Ramos (cell line): ENCODE measurements around the gene ITIH5.

Experiments
- in situ Hi-C: fragments of 300-500 bp; cut with MboI; formaldehyde crosslinking; loops from one replicate; pipeline ENCODE4 v1.14.3; 2022; ENCODE audit warnings: low sequenced_read_pairs; ENCODE audit not compliant: unreplicated experiment

Gene ITIH5

GRCh38 chr10:7590271-7590670, 76.5 kb downstream of the ITIH5 start:
- in situ Hi-C loops, result no loop called here

GRCh38 chr10:7589748-7590147, 77.0 kb downstream of the ITIH5 start:
- in situ Hi-C loops, result no loop called here

DNA sequence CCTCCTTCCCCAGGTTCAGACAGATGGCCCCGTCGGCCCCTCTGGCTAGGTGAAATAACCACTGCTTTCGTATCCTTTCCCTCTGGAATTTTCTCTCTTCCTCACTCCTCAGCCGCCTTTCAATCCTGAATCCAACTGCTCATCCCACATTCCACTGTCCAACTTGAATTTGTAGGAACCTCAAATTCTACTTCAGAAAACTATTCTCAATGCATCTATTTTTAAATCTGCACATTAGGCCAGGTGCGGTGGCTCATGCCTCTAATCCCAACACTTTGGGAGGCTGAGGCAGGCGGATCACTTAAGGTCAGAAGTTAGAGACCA, 78.9 kb downstream of the ITIH5 start:
- in situ Hi-C loops, result no loop called here

- in situ Hi-C loops, result no loop called here
Measured at GRCh38 chr10:7587168-7587864, 79.5 kb downstream of the ITIH5 start.

GRCh38 chr10:7585228-7585627, 81.5 kb downstream of the ITIH5 start:
- in situ Hi-C loops, result no loop called here

DNA sequence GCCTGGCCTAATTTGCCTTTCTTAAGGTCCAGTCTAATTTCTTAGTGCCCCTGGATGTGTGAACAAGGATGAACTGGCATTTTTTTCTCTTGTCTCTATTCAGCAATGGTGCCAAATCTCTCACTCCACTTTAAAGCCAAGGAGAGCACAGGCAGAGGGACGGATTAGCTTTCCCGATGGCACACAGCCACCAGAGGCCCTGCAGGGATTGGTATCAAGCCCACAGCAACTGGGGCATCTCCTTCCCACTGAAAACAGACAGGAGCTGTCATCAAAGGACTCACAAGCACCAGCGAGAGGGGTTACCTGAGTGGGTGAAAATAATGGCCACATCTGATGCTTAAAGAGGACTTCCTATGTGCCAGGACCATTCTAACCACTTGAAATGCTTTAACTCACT, 83.1 kb downstream of the ITIH5 start:
- in situ Hi-C loops, result no loop called here

DNA sequence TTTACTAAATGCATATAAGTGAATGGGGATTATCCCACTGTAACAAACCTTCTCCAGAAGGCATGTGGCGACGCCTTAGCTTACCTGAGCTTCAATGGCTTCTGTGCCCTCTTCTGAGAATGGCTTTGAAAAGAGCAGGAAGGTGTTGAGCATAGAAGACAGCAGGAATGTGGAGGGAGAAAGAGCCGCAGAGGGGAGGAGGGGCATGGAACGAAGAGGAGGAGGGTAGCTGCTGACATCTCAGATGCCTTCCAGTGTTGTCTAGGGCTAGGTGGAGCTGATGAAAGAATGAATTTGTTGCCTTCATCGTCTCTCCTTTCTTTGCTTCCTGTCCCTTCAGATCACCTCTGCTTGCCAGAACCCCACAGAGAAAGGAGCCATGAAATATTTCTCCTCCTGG, 86.2 kb downstream of the ITIH5 start:
- in situ Hi-C loops, result no loop called here

DNA sequence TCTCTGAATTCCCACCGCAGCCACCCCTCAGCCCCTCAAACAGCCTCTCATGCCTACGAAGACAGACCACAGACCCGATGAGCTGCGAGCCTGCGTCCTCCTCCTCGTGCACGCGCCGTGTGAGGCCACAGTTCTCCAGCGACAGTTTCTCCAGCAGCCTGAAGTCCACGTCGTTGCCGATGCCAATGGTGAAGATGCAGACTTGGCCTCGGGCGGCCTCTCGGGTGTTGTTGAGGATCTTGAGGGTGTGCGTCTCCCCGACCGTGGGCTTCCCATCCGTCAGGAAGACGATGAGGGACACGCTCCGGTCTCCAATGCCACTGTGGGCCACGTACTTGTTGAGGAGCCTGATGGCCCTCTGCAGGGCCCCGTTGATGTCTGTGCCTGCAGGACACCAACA, 87.1 kb downstream of the ITIH5 start:
- in situ Hi-C loops, result no loop called here

DNA sequence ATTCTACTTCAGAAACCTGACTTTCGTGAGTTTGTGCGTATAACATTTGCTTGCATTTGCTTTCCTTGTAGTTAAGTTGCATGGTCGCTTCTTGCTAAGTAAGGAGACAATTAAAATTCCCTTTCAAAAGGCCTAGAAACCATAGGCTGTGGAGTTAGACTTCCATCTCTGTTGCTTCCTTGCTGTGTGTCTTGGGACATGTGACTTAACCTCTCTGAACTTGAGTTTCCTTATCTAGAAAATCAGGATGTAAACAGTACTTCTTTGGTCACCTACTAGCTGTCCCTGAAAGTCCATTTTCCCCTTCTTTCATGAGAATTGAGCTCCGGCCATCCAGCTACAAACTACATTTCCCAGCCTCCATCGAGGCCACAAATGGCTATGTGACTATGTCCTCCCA, 89.2 kb downstream of the ITIH5 start:
- in situ Hi-C loops, result no loop called here

DNA sequence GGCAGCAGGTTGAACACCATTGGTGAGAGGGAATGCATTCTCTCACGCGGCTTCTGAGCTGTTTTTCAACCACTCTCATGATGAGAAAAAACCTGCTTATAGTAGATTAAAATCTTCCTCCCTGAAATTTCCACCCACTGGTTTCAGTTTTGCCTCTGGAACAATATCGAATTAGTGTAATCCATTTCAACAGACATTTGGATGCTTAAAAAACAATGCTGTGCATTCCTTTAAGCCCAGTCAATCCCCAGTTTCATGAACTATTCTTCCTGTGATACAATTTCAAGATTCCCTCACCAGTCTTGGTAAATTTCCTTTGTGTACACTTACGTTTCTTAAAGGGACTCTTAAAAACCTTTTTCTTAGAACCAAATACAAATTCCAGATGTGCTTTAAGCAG, 89.6 kb downstream of the ITIH5 start:
- in situ Hi-C loops, result no loop called here

- in situ Hi-C loops, result no loop called here
Measured at GRCh38 chr10:7576340-7576739, 90.4 kb downstream of the ITIH5 start.

DNA sequence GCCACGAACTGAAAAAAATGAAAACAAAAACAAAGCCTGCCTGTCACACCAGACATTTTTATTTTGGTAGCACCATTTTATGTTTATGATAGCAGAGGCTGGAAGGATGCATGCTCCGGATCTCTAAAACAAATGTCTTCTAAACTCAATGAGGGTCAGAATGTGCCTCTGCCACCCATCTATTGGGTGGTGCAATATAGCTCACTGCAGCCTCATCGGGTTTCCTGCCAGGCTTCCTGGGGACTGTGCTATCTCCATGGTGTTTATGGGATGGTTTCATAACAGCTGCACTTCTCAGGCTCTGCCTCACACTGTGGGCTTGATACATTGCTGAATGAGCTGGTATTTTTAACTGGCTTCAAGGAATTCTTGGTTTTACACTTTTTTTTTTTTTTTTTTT, 94.4 kb downstream of the ITIH5 start:
- in situ Hi-C loops, result no loop called here

GRCh38 chr10:7571981-7572380, 94.8 kb downstream of the ITIH5 start:
- in situ Hi-C loops, result no loop called here

DNA sequence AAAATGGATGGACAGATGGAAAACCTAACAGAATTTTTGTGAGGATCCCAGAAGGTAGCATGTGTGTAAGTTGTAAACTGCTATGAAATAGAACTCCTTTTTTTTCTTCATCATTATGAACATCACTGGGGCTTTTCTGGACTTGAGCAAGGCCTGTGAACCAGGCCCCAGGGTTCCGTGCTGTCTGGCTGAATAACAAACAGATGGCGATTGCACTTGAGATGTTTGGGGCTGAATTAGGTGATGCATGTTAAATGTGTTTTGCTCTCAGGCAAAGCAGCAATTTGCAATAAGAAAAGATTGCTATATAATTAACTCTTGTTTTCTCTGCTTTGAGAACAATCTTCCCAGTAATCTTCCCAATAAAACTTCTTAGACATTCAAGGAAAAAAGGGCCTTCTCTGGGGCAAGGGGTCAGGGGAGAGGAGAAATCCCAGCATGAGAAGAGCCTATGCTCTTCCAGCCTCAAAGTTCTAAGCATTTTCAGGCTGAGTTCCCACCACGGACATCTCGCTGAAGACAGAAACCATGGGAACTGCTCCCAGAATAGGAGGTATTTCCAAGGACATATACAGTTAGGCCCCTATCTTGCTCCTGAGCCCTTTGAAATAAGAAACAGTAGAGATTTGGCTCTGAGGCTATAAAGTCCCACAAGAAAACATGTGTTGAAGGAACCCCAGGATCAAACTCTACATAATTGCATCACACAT, 98.7 kb downstream of the ITIH5 start:
- in situ Hi-C loops, result no loop called here

GRCh38 chr10:7566891-7567290, 99.9 kb downstream of the ITIH5 start:
- in situ Hi-C loops, result no loop called here

DNA sequence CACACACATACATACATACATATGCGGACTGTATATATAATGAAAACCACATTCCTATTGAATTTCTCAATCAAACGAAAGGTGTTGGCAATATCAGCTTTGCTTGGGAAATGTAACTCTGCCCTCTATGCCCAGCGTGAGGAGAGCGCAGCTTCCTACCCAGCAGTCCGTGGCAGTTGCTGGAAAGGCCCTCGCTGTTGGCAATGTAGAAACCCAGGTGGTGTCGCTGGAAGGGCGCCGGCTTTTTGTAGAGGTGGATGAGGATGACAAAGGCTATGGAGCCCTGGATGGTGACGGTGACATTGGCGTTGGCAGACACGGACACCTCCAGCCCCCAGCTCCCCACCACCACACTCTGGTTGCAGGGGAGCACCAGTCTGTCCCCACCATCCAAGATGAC, 100.9 kb downstream of the ITIH5 start:
- in situ Hi-C loops, result no loop called here

DNA sequence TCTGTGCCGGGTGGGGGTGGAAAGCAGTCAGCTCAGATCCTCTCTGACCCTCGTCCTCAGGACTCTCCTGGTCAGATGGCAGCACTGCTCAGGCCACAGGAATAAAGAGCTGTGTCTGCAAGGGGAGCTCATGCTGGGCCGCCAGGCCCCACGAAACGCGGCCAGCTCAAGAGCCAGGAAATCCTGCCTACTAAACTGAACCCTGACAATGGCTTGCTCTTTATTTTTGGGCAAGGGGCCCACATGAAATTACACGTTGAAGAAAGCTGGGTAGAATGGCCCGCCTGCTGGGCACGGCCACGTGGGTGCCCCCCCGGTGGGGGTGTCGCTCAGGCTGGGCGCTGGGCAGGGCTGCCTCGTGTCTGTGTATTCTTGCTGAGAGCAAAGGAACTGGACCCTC, 103.0 kb downstream of the ITIH5 start:
- in situ Hi-C loops, result no loop called here

GRCh38 chr10:7563368-7563767, 103.4 kb downstream of the ITIH5 start:
- in situ Hi-C loops, result no loop called here

DNA sequence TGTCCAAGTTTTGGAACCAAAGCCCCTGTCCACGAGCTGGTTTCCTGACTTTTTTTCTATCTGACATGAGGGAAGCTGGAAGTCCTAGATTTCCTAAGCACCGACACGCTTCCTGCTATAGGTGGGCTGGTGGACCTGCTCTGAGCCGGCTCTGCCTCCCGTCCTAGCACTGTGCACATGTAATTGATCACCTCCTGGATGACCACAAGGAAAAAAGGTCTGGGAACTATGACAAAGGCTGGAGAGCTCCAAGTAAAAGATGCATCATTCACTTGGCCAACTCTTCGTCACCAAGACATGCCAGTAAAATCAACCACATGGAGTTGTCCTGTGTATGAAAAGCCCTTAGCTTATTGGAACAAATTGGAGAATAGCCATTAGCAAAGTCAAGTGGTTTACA, 104.8 kb downstream of the ITIH5 start:
- in situ Hi-C loops, result no loop called here

DNA sequence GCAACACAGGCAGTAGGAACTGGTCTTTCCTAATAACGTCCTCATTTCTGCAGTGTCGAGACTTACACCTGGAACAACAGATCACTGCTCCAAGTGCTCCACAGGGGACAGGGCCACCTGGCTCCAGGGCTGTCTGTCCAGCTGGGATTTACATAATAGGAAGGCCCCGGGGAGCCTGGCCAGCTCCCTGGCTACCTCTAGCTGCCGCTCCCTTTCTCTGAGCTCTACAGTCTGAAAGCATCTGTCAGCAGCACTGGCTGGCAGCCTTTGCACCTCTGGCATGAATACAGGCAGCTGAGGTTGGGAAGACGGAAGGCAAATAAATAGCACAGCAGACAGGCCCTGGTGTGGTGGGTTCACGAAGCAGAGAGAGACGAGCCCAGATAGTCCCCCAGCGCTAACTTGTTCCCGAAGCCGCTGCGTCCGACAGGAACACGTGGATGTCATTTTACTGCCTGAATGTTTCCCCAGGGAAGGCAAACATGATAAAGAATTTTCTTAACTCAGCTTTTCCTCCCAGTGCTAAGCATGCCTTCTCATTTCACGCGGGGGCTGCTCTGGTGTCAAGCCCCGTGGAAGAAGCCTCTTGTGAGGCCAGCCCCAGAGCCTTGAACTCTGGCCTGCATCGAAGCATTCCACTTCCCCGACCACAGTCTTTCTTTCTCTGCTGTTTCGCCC, 105.4 kb downstream of the ITIH5 start:
- in situ Hi-C loops, result no loop called here

DNA sequence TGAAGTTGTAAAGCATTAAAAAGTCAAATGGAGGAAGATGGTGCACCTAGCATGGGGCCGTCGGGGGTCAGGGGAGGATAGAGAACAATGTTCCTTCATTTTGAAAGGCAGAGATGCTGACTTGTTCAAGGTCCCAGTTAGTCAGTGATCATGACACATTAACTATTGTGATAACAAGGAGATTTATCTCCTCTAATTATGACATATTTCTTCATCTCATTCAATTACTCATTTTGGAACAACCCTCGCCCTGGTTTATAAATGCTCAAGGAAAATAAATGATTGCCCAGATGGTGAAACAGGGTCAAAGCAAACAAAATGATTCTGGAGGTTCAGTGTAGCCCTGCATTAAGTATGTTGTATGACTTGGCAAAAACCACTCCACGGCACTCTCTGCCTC, 106.2 kb downstream of the ITIH5 start:
- in situ Hi-C loops, result no loop called here

GRCh38 chr10:7559386-7559785, 107.4 kb downstream of the ITIH5 start:
- in situ Hi-C loops, result no loop called here
